Measurements from ENCODE around the gene PLA2G4D.

Gene PLA2G4D

GRCh38 chr15:42048821-42049200 lies 45.6 kb downstream of the PLA2G4D start:
- no peak for DNase-seq

DNA sequence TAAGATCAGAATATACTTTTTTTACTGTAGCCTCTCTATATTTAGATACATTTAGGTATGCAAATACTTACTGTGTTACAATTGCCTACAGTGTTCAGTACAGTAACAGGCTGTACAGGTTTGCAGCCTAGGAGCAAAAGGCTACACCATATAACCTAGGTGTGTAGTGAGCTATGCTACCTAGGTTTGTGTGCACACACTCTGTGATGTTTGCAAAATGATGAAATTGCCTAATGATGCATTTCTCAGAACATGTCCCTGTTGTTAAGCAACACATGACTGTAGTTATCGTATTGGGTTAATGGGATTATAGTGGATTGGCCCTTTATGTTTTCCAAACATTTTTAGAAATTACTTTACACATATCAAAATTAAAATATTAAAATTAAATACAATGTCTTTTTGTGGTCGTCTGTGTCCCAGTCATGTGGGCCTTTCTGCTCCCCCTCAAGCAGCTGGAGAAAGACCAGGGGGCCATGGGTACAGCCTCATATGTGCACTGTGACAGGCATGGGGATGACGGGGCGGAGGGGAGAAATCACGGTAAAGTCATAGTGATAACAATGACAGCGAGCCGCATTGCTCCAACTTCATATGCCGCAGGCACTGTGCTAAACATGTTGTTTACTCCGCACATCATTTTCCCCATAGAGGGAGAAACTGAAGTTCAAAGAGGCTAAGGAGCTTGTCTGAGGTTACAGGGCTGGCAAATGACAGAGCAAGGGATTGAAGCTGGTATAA lies 46.1 kb downstream of the PLA2G4D start:
- no peak for DNase-seq

- no peak for DNase-seq
These were observed 47.8 kb downstream of the PLA2G4D start for GRCh38 chr15:42046597-42046996.

DNA sequence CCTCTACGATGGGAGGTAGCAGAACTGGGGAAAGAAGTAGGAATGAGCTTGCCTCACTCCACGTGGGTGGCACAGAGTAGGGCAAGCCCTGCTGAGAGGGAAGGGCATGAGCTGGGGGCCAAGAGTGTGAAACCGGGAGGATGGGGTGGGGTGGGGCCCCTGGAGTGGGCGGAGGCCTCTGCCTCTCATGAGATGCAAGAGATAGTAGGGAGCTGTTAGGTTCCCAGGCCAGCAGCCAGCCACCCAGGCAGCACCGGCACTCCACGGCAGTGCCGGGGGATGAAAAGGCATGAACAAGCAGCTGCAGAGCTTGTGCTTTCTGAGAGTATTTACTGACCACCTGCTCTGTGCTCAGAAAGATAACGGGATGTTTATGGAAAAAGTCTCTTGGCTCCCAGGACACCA lies 49.1 kb downstream of the PLA2G4D start:
- no peak for DNase-seq

DNA sequence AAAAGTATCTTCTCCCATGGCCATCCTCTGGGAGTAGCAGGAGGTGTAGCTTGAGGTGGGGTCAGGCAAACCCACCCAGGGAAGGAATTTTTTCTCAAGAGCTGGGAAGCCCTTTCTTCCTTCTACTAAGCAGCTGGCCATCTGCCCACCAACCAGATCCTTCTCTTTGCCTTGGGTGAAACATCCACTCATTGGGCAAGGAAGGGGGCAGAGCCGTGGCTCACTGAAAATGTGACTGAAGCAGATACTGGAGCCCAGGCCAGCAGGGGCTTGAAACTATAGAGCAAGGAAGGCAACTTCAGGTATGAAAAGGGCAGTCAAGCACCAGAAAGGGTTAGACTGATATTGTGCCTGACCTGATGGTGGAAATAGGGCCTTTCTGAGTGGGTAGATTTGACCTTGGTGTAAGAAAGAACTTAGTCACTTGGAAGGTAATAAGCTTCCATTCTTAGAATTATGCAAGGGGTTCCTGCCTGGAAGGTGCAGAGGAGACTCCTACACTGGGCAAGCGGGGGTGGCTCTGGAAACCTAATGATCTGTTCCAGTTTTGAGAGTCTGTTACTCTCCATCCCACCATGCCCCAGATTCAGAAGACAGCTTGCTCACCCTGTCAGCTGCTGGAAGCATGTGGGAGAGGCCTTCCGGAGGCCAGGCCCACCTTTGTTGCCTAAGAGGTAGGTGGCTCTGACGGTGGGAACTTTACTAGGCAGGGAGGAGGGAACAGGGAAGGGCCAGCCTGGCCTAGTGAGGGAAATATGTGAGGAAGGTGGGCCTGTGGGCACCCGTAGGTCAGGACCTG lies 51.6 kb downstream of the PLA2G4D start:
- DNase-seq: no peak

DNA sequence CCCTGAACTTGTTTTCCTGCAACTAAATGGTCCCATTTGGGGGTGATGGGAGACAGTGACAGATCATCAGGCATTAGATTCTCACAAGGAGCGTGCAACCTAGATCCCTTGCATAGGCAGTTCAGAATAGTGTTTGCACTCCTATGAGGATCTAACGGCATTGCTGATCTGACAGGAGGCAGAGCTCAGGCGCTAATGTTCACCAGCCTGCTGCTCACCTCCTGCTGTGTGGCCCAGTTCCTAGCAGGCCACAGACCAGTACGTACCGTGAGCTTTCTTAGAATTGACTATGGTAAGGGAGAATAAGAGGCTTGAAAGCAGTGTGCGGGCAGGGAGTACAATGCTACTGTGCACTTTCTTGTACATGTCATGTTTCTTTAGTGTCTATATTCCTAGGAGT lies 56.0 kb downstream of the PLA2G4D start:
- DNase-seq: no peak

GRCh38 chr15:42037656-42038055 lies 56.7 kb downstream of the PLA2G4D start:
- no peak for DNase-seq

- DNase-seq: no peak
These were observed 57.4 kb downstream of the PLA2G4D start for GRCh38 chr15:42036966-42037365.

GRCh38 chr15:42036112-42036905 lies 58.1 kb downstream of the PLA2G4D start:
- DNase-seq: no peak

GRCh38 chr15:42035435-42035761 lies 59.0 kb downstream of the PLA2G4D start:
- DNase-seq: peak; percentile 21

DNA sequence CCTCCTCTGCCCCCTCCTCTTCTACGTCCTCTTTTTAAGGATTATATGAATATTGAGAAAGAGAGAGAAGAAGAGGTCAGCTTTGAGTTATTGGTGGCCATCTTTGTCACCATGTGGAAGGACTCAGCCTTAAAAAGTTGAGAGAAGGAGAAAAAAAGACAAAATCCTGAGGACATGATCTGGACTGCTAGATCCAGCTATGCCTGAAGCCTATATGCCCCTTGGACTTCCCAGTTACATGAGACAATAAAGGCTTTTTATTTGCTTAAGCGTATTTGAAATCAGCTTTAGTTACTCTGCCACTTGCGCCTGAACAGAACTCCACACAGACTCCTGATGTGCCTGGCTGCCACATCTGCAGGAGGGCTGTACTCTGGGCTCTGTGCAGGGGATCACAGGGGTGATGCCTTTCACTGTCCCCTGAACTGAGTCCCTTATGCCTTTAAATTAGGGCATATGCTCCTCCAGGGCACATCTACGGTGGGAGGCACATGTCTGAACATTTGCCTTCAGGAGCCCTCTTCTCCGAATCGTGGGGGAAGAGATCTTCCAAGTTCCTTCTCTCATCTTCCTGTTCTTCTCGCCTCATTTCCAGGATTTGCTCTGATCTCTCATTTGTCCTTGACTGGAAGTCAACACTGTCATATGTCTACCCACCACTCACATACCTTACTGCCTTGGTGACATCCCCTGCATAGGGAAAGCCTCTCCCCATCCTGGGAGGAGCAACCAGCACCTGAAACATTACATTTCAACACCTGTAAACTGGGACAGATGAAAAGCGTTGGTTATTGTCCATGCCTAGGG lies 59.5 kb downstream of the PLA2G4D start:
- no peak for DNase-seq

DNA sequence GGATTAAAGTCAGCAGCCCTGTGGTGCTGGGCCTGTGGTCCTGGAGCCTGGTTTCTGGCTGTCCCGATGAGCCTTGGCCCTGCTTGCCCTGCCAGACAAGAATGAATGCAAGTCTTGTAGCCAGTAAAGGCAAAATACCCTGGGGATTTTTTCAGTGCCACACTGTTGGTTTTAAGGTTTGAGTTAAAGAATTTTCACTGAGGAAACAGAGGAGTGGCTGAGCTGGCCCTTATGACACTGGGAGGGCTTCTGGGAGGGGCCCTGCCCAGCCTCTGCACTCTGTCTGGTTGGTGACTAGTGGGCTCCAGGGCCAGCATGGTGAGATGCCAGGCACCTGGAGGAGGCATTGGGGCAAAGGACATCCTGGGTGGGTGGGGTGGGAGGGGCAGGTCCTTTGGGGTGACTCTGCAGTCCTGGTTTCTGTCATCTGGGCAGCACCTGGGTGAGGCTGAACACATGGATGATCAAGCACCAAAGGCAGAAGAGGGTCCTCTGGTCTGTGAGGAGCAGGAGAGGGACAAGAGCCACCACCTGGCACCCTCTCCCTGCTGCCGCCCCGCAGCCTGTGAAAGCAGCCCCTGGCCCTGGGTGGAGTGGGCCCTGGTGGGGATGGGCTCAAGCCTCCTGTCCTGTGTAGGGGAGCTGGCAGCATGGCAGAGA lies 61.0 kb downstream of the PLA2G4D start:
- DNase-seq: no peak

DNA sequence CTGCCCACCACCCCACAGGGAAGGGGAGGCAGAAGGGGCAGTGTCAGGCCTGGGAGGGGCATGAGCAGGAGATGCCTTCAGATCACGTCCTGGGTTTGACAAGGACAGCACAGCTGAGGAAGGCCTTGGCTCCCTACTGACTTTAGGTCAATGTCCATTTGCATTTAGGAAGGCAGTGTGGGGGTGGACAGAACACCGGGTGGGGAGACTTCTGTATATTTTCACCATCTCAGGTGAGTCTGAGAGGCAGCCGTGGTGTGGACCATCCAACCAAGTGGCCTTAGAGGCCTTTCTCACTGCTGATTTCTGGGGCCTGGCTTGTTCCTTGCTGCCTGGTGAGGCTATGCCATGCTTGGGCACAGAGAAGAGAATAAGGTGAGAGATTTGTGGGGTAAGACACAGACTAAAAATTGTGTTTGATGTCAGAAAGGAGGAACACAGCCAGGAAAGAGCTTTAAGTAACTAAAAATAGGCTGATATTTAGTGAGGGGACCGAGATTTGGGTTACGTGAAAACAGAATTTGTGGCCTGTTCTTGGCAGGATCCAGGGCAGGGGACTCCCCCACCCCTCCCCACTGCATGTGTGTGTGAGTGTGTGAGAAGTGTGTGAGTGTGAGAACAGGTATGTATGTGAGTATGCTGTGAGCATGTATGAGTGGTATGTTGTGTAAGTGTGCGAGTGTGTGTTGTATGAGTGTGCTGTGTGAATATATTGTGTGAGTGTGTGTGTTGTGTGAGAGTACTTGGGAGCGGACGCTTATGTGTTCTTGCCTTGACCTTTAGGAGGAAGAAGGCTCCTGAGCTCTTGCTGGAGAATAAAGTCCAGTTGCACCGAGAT lies 61.8 kb downstream of the PLA2G4D start:
- DNase-seq: no peak

DNA sequence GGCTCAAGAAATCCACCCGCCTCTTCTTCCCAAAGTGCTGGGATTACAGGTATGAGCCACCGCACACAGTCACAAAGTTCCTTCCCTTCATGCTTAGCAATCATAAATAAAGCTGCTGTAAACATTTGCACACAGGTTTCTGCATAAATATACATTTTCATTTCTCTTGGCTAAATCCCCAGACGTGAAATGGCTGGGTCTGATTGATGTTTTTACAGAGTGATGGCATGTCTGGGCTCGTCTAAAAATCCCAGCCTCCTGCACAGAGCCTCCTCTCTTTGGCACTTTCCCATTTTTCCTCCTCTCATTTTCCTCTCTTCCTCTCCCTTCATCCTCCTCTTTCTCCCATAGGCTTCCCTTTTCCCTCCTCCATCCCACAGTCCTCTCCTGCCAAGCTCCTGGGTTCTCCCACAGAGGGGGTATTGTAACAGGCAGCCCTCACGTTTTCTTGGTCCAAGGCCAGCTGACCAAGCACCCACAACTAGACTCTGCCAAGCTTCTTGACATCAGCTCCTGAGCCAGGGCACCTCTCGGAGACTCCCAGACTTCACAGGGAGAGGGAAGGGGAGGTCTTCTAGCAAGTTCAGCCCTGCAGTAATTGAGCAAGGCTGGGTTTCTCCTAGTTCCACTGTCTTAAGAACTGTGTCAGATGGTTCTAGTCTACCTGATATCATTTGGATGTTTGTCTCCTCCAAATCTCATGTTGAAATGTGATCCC lies 63.0 kb downstream of the PLA2G4D start:
- DNase-seq: no peak

- DNase-seq: no peak
These were observed 66.8 kb downstream of the PLA2G4D start for GRCh38 chr15:42027521-42027920.

DNA sequence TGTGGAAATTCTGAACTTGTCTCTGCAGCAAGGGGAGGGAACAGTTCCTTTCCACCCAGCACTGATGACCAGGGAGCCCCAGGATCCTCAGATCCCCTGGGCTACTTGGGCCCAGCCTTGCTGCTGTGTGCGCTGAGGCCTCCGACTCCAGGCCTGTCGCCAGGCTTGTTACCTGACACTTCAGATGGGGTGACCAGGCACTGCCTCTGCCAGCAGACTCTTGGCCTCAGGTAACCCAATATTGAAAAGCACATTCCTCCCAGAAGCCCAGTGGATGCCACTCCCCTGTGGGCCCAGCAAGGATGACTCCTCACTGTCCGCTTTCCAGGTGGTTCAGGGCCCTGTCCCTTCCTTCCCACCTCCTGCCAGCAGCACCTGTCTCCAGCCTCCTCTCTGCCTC lies 70.1 kb downstream of the PLA2G4D start:
- DNase-seq: no peak

DNA sequence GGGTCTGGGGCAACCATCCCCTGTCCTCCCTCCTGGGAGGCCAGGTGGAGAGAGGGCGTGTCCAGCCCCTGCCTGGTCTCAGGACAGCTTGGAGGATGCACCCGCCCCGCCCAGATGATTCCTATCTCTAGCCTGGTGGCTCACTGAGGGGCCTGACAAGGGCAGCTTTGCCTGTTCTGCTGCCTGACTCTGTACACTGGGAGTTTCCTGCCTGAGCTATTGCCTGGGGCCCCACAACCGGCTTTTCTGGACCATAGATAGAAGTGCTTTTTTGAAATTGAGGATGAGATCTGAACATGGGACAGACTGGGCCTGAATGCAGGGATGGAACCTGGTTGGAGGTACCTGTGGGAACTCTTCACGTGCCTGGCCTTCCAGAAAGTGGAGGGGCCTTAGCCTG lies 72.8 kb downstream of the PLA2G4D start:
- no peak for DNase-seq

DNA sequence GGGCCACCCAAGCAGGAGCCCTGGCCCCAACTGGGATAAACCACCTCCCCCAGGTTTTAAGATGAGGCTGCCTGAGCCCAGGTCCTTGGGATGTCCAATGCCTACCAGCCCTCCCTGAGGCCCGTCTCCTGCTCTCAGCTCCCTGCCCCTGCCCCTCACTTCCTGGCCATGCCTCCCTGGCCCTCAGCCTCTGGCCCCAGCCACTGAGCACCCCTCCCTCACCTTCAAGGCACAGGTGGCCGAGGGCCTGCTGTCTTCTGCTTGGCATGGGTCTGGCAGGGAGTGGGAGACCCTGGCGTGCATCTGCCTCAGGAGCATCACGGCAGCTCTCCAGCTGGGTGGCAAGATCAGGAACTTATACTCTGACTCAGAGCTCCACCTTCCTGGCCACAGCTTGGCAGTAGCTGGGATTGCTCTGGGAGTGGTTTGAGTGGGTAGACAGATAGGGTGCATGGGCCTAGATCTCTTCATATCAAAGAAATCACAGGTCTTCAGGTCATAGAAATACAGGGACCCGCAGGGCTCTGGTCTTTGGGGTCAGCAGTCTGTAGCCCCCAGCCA lies 73.6 kb downstream of the PLA2G4D start, which contains the start of gene PLA2G4E:
TSS of gene PLA2G4E (minus strand) at position 330 of the 561 bp plus-strand sequence. CDS start at position 318, 12 bp downstream.
- no peak for DNase-seq

DNA sequence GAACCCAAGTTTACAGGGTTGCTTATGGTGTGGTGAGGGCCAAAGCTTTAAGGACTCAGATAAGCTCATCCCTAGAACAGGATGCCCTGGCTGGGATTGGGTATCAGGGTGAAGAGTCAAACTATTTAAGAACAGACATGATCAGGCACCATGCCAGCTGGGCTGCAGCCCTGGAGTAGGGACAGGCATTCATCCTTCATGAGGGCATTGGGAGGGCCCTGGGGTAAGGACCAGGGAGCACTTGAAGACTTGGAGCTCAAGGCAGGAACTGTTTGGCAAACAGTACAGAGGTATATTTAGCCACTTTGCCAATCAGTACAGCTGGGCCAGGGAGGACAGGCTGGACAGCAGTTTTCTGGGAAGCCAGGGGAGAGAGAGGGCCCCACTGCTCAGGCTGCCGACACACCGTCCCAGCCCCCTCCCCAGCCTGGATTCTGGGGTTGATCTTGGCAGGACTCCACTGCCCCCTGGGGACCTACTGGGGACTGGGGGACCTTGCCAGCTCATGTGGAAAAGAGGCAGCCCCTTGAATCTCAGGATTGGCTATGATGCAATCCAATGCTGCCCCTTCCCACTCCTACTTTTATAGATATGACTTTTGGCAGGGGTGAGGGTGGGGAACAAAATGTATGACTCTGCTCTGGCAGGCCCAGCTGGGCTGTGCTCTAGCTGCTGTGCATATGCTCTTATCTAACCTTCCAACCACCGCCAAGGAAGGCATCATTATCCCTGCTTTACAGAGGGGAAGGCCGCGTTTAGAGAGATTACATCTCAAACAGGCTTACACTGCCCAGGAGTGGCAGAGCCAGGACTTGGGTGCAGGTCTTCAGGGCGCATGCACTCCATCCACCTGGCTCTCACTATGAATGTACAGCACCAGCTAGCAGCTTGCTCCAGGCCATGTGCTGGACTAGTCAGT lies 75.8 kb downstream of the PLA2G4D start:
- no peak for DNase-seq
